Smooth muscle cell (in vitro differentiated cells): ENCODE results near the gene ATP5F1B. TPM values are rescaled to one million over a fixed set of nuclear protein-coding genes. Genes with fewer than 3 reads are reported as not detected.

Source experiments
- DNase-seq: peaks from one replicate; lab custom pipeline; 2025; ENCODE audit not compliant: unreplicated experiment; lab: John Stamatoyannopoulos, UW
- H2AFZ ChIP-seq: fragments of 200-600 bp; sonication (generic); 2 replicates; pipeline ENCODE4 v1.6.0; 2016; ENCODE audit warnings: antibody characterized with exemption, low read depth, mild to moderate bottlenecking
- H3F3A ChIP-seq: fragments of 200-600 bp; sonication (generic); 2 replicates; pipeline ENCODE4 v1.6.0; 2017; ENCODE audit warnings: antibody characterized with exemption, low read depth
- H3K27ac ChIP-seq: fragments of 200-600 bp; sonication (generic); 2 replicates; pipeline ENCODE4 v1.5.1; 2016; ENCODE audit warnings: low read depth, mild to moderate bottlenecking
- H3K27me3 ChIP-seq: fragments of 200-600 bp; sonication (generic); 2 replicates; pipeline ENCODE4 v1.6.1; 2016; ENCODE audit warnings: low read depth, mild to moderate bottlenecking
- H3K36me3 ChIP-seq: fragments of 200-600 bp; sonication (generic); 2 replicates; pipeline ENCODE4 v1.5.1; 2016; ENCODE audit warnings: low read depth
- H3K4me1 ChIP-seq: fragments of 200-600 bp; sonication (generic); 2 replicates; pipeline ENCODE4 v1.5.1; 2016; ENCODE audit warnings: low read depth
- H3K4me2 ChIP-seq: fragments of 200-600 bp; sonication (generic); 2 replicates; pipeline ENCODE4 v1.6.0; 2016; ENCODE audit warnings: mild to moderate bottlenecking
- H3K4me3 ChIP-seq: fragments of 200-600 bp; sonication (generic); 2 replicates; pipeline ENCODE4 v1.5.1; 2016; ENCODE audit warnings: mild to moderate bottlenecking
- H3K79me2 ChIP-seq: fragments of 200-600 bp; sonication (generic); 2 replicates; pipeline ENCODE4 v1.6.0; 2016; ENCODE audit warnings: low read depth, mild to moderate bottlenecking
- H3K9ac ChIP-seq: fragments of 200-600 bp; sonication (generic); 2 replicates; pipeline ENCODE4 v1.6.0; 2016; ENCODE audit warnings: low read depth
- H3K9me3 ChIP-seq: fragments of 200-600 bp; sonication (generic); replicated peaks from 2 replicates; pipeline ENCODE4 v1.5.1; 2016; ENCODE audit warnings: low read depth
- H4K20me1 ChIP-seq: fragments of 200-600 bp; sonication (generic); 2 replicates; pipeline ENCODE4 v1.6.0; 2016; ENCODE audit warnings: low read depth
- CTCF ChIP-seq: fragments of 200-600 bp; sonication (generic); IDR thresholded peaks from 2 replicates; pipeline ENCODE4 v1.5.1; 2017; ENCODE audit warnings: borderline replicate concordance, mild to moderate bottlenecking, antibody characterized with exemption; ENCODE audit not compliant: insufficient read depth, poor library complexity, severe bottlenecking
- WGBS: methylation state at CpG from one replicate; pipeline ENCODE4 v1.1.7; 2016; ENCODE audit warnings: low lambda C conversion rate; 5-methylcytosine and 5-hydroxymethylcytosine counted together
- polyA plus RNA-seq: library from polyadenylated mRNA; unstranded; fragments of >200 nt; fragmentation: Nextera tagmentation; extraction: Ambion mirVana; gene quantifications from 2 replicates; pipeline ENCODE4 v1.2.1, GENCODE V29; 2016
- small RNA-seq: library from RNA; depleted of rRNA; stranded (forward); fragments of <200 nt; gene quantifications from one replicate; pipeline ENCODE3, GENCODE V24; 2014
- total RNA-seq: library from RNA; depleted of rRNA; stranded (reverse); fragments of >200 nt; gene quantifications from 2 replicates; pipeline ENCODE4 v1.2.3, GENCODE V29; 2014

Gene ATP5F1B
- total and polyA plus RNA-seq, 2 experiments from 2014 or later, result 489 to 953 TPM

DNA sequence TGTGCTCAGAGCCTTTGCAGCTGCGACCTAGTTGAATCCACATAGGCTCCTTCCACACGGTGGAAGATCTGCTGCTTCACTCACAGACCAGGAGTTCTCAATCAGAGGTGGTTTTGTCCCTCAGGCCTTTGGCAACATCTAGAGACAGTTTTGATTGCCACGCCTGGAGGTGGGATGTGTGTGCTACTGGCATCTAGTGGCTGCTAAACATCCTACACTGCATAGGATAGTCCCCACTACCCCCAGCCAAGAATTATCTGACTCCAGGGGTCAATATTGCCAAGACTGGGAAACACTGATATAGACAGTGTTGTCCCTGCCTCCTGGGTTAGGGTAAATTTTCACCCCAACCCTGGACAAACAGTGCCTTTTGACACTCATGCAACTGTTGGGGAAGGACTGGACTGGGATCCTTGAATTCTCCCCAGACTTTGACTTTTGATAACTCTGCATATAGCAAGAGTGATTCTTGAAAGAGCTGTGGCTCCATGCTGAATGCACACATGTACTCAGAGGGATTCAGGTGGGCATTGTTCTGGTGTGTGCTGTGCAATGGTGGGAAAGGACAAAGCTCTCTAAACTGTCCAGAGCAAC, 55.5 kb downstream of the ATP5F1B start:
- H4K20me1 ChIP-seq, result peaks cover 4% of the 10 kb centered on the region
- 62% methylated on average over 3 of the region's 3 CpGs for WGBS
- no peak overlapping the region for H3K9ac ChIP-seq
- H3K79me2 ChIP-seq, result no peaks in the 10 kb centered on the region
- no peak for DNase-seq
- H3F3A ChIP-seq, result no peaks in the 10 kb centered on the region
- no peak overlapping the region for H3K27ac ChIP-seq
- H3K4me1 ChIP-seq, result no peaks in the 10 kb centered on the region
- H2AFZ ChIP-seq, result no peak overlapping the region
- H3K4me3 ChIP-seq, result no peak overlapping the region
- H3K4me2 ChIP-seq, result no peak overlapping the region
- no peaks in the 10 kb centered on the region for H3K27me3 ChIP-seq
- peak; percentile 14 for TF ChIP-seq CTCF
- H3K36me3 ChIP-seq, result peaks cover 19% of the 10 kb centered on the region
- no peaks in the 10 kb centered on the region for H3K9me3 ChIP-seq

GRCh38 chr12:56589783-56590182, 56.0 kb downstream of the ATP5F1B start:
- Histone ChIP-seq H3K9me3 (no peaks in the 10 kb centered on the region), H3K79me2 (no peaks in the 10 kb centered on the region), H3K27me3 (no peaks in the 10 kb centered on the region), H3K9ac (no peak overlapping the region), H3F3A (no peaks in the 10 kb centered on the region), H3K27ac (no peak overlapping the region), H3K36me3 (peaks cover 19% of the 10 kb centered on the region), H3K4me1 (no peaks in the 10 kb centered on the region), H2AFZ (no peak overlapping the region), H4K20me1 (peaks cover 4% of the 10 kb centered on the region), H3K4me2 (no peak overlapping the region), H3K4me3 (no peak overlapping the region)
- TF ChIP-seq CTCF, result no peak
- WGBS, result 93% methylated on average over 1 of the region's 1 CpG
- no peak for DNase-seq

Small RNAs within 50 kb of the gene (small RNA-seq; reads per million reads assigned to genes)
- gene RN7SL809P (not detected), gene RNU6-343P (not detected), gene SNORD59A (10,871 reads per million, percentile 100 among the genes with 10 or more reads in this experiment)

Other genes with a start within 250 kb of the ATP5F1B start
- gene TIMELESS, start 196.6 kb downstream of the ATP5F1B start, total RNA-seq, result 6.3 and 7.2 TPM in 2 replicates
- 9.9 and 11.7 TPM in 2 replicates for gene TIMELESS, start 196.6 kb downstream of the ATP5F1B start, polyA plus RNA-seq
- not detected in 2 replicates for gene MIP, start 191.3 kb downstream of the ATP5F1B start, total RNA-seq
- gene MIP, start 191.3 kb downstream of the ATP5F1B start, polyA plus RNA-seq, result 0.19 TPM in 1 of 2 replicates, not detected in the other
- 1.0 and 1.1 TPM in 2 replicates for gene SPRYD4, start 177.4 kb downstream of the ATP5F1B start, total RNA-seq
- 0.71 and 1.6 TPM in 2 replicates for gene SPRYD4, start 177.4 kb downstream of the ATP5F1B start, polyA plus RNA-seq
- gene GLS2, start 157.8 kb downstream of the ATP5F1B start, total RNA-seq, result 0.09 and 0.76 TPM in 2 replicates
- 0.37 and 1.8 TPM in 2 replicates for gene GLS2, start 157.8 kb downstream of the ATP5F1B start, polyA plus RNA-seq
- 20.6 and 24.7 TPM in 2 replicates for gene RBMS2, start 124.2 kb downstream of the ATP5F1B start, total RNA-seq
- gene RBMS2, start 124.2 kb downstream of the ATP5F1B start, polyA plus RNA-seq, result 14.5 and 16.8 TPM in 2 replicates
- gene BAZ2A, start 15.7 kb downstream of the ATP5F1B start, total RNA-seq, result 33.4 and 34.1 TPM in 2 replicates
- gene BAZ2A, start 15.7 kb downstream of the ATP5F1B start, polyA plus RNA-seq, result 26.2 and 38.3 TPM in 2 replicates
- gene PTGES3, start 42.3 kb upstream of the ATP5F1B start, total RNA-seq, result 128 TPM in 2 replicates
- gene PTGES3, start 42.3 kb upstream of the ATP5F1B start, polyA plus RNA-seq, result 160 and 165 TPM in 2 replicates
- 906 and 1,062 TPM in 2 replicates for gene NACA, start 79.3 kb upstream of the ATP5F1B start, total RNA-seq
- gene NACA, start 79.3 kb upstream of the ATP5F1B start, polyA plus RNA-seq, result 625 and 713 TPM in 2 replicates
- gene PRIM1, start 106.3 kb upstream of the ATP5F1B start, total RNA-seq, result 12.7 and 16.9 TPM in 2 replicates
- gene PRIM1, start 106.3 kb upstream of the ATP5F1B start, polyA plus RNA-seq, result 3.6 and 7.0 TPM in 2 replicates
- gene HSD17B6, start 117.3 kb upstream of the ATP5F1B start, total RNA-seq, result 8.9 and 14.8 TPM in 2 replicates
- gene HSD17B6, start 117.3 kb upstream of the ATP5F1B start, polyA plus RNA-seq, result 12.9 and 14.1 TPM in 2 replicates